ENCODE data around the gene IGLL1.

The IGLL1 gene

GRCh38 chr22:23526596-23527316 is 53.3 kb downstream of the IGLL1 start:
- DNase-seq = no peak

GRCh38 chr22:23525510-23525909 is 54.6 kb downstream of the IGLL1 start:
- DNase-seq = no peak

- no peak for DNase-seq
Observed at GRCh38 chr22:23524226-23524625, 55.9 kb downstream of the IGLL1 start.

DNA sequence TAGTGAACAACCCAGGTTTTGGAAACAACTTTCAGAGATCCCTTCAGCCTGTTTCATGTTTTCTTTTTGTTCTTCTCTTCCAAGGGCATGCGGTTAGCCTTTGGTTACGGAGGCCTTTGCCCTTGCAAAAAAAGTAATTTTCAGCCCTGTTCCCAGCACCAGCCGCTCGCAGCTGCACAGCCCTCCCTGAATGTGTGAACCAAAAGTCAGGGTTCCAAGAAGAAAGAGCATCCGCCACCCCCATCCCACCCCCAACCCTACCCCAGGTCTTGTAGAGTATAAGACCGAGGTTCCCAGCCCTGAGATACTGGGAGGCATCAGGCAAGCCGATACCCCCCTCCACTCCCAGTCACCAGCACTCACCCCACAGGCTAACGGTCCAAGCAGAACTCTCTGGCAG is 56.4 kb downstream of the IGLL1 start:
- no peak for DNase-seq
